ENCODE measurements around the gene ZCWPW1. TPM values are rescaled to one million over a fixed set of nuclear protein-coding genes. Genes with fewer than 3 reads are reported as not detected.

Gene ZCWPW1
- total and polyA plus RNA-seq, 2 experiments from 2014 or later = 2.2 to 3.3 TPM

DNA sequence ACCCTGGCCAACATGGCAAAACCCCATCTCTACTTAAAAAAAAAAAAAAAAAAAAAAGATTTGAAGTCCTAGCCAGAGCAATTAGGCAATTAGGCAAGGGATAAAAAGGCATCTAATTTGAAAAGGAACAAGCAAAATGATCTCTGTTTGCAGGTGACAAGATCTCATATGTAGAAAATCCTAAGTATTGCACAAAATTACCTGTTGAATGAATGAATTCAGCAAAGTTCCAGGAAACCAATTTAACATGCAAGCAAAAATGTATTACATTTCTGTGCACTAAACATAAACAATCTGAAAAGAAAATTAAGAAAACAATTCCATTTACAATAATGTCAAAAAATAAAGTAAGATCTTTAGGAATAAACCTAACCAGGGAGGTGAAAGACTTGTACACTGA is 65.4 kb downstream of the ZCWPW1 start:
- Histone ChIP-seq H3K9me3 (ENCODE audit: low read depth) (no peaks in the 10 kb centered on the region), H3K36me3 (replicated peaks; ENCODE audit: insufficient read depth, low read depth) (no peaks in the 10 kb centered on the region), H3K9me2 (replicated peaks; ENCODE audit: insufficient read depth) (no peaks in the 10 kb centered on the region), H4K20me1 (ENCODE audit: insufficient read depth, poor library complexity, severe bottlenecking) (no peaks in the 10 kb centered on the region), H3K27me3 (no peaks in the 10 kb centered on the region), H3K4me1 (ENCODE audit: insufficient read depth) (no peaks in the 10 kb centered on the region), H3K4me2 (no peak overlapping the region), H3K4me3 (no peak overlapping the region), H3K27ac (no peak overlapping the region), H2AFZ (no peak overlapping the region), H3K79me2 (no peaks in the 10 kb centered on the region)
- DNase-seq (ENCODE audit: low spot score) = no peak
- TF ChIP-seq, protein P1, sequence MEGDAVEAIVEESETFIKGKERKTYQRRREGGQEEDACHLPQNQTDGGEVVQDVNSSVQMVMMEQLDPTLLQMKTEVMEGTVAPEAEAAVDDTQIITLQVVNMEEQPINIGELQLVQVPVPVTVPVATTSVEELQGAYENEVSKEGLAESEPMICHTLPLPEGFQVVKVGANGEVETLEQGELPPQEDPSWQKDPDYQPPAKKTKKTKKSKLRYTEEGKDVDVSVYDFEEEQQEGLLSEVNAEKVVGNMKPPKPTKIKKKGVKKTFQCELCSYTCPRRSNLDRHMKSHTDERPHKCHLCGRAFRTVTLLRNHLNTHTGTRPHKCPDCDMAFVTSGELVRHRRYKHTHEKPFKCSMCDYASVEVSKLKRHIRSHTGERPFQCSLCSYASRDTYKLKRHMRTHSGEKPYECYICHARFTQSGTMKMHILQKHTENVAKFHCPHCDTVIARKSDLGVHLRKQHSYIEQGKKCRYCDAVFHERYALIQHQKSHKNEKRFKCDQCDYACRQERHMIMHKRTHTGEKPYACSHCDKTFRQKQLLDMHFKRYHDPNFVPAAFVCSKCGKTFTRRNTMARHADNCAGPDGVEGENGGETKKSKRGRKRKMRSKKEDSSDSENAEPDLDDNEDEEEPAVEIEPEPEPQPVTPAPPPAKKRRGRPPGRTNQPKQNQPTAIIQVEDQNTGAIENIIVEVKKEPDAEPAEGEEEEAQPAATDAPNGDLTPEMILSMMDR (IDR thresholded peaks at IDR 0.05; ENCODE audit: poor library complexity) = no peak
- TF ChIP-seq EZH2 (IDR thresholded peaks at IDR 0.05; ENCODE audit: borderline replicate concordance) (no peak), EZH2phosphoT487 (IDR thresholded peaks at IDR 0.05; ENCODE audit: low read depth, severe bottlenecking, unreplicated experiment) (no peak)

DNA sequence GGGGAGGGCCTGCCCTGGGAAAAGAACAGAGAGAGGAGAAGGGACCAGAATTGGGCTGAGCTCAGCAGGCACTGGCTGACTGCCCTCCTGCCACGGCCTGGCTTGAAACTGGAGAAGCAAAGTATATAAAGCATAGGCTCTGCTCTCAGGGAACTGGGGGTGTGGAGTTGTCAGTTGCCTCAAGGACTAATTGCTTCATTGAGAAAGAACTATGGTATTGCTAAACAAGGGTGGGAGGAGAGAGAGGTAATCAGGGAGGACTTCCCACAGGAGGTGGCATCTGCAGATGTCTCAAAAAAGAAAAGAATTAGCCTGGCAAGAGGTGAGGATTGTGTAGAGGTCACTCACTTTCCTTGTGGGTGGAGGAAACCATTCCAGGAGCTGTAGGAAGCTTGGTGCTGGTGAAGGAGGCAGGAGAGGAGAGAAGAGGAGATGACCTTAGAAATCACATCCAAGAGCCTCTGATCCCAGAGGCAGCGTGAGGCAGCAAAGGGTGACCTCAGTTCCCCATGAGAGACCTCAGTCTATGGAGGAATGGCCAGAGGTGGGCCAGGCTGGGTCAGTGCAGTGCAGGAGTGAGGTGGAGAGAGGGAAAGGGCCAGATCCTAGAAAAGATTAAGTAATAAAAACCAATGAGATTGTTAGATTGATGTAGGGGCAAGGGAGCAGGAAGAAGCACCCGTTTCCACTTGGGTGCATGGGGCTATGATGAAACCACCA is 68.2 kb downstream of the ZCWPW1 start:
- Histone ChIP-seq H2AFZ (no peak overlapping the region), H3K4me3 (no peak overlapping the region), H3K9me2 (replicated peaks; ENCODE audit: insufficient read depth) (no peaks in the 10 kb centered on the region), H4K20me1 (ENCODE audit: insufficient read depth, poor library complexity, severe bottlenecking) (no peaks in the 10 kb centered on the region), H3K27me3 (no peaks in the 10 kb centered on the region), H3K4me2 (no peak overlapping the region), H3K27ac (no peak overlapping the region), H3K79me2 (no peaks in the 10 kb centered on the region), H3K9me3 (ENCODE audit: low read depth) (no peaks in the 10 kb centered on the region), H3K4me1 (ENCODE audit: insufficient read depth) (no peaks in the 10 kb centered on the region), H3K36me3 (replicated peaks; ENCODE audit: insufficient read depth, low read depth) (no peaks in the 10 kb centered on the region)
- TF ChIP-seq EZH2phosphoT487 (IDR thresholded peaks at IDR 0.05; ENCODE audit: low read depth, severe bottlenecking, unreplicated experiment) = no peak
- TF ChIP-seq, protein P1 (IDR thresholded peaks at IDR 0.05; ENCODE audit: poor library complexity) = no peak
- no peak for TF ChIP-seq EZH2 (IDR thresholded peaks at IDR 0.05; ENCODE audit: borderline replicate concordance)
- DNase-seq (ENCODE audit: low spot score) = no peak
- WGBS (ENCODE audit: low lambda C conversion rate, missing lambda C conversion rate) = 96% methylated on average over 3 of the region's 3 CpGs

DNA sequence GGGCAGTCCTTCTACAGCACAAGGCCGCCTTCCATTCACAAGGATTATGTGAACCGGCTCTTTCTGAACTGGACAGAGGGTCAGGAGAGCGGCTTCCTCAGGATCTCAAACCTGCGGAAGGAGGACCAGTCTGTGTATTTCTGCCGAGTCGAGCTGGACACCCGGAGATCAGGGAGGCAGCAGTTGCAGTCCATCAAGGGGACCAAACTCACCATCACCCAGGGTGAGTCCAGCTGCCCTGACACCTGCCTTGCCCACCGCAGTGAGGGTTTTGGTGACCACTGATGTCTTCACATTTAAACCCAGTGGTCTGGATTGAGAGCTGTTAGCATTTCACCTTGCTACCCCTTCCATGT is 69.7 kb downstream of the ZCWPW1 start:
- TF ChIP-seq EZH2 (IDR thresholded peaks at IDR 0.05; ENCODE audit: borderline replicate concordance) = no peak
- DNase-seq (ENCODE audit: low spot score) = no peak
- H3K4me2 ChIP-seq = no peak overlapping the region
- H3K27me3 ChIP-seq = no peaks in the 10 kb centered on the region
- H3K79me2 ChIP-seq = no peaks in the 10 kb centered on the region
- no peaks in the 10 kb centered on the region for H3K36me3 ChIP-seq (replicated peaks; ENCODE audit: insufficient read depth, low read depth)
- no peaks in the 10 kb centered on the region for H4K20me1 ChIP-seq (ENCODE audit: insufficient read depth, poor library complexity, severe bottlenecking)
- H3K4me1 ChIP-seq (ENCODE audit: insufficient read depth) = no peaks in the 10 kb centered on the region
- 98% methylated on average over 8 of the region's 8 CpGs for WGBS (ENCODE audit: low lambda C conversion rate, missing lambda C conversion rate)
- no peak overlapping the region for H2AFZ ChIP-seq
- H3K27ac ChIP-seq = no peak overlapping the region
- H3K9me2 ChIP-seq (replicated peaks; ENCODE audit: insufficient read depth) = no peaks in the 10 kb centered on the region
- H3K4me3 ChIP-seq = no peak overlapping the region
- no peaks in the 10 kb centered on the region for H3K9me3 ChIP-seq (ENCODE audit: low read depth)

DNA sequence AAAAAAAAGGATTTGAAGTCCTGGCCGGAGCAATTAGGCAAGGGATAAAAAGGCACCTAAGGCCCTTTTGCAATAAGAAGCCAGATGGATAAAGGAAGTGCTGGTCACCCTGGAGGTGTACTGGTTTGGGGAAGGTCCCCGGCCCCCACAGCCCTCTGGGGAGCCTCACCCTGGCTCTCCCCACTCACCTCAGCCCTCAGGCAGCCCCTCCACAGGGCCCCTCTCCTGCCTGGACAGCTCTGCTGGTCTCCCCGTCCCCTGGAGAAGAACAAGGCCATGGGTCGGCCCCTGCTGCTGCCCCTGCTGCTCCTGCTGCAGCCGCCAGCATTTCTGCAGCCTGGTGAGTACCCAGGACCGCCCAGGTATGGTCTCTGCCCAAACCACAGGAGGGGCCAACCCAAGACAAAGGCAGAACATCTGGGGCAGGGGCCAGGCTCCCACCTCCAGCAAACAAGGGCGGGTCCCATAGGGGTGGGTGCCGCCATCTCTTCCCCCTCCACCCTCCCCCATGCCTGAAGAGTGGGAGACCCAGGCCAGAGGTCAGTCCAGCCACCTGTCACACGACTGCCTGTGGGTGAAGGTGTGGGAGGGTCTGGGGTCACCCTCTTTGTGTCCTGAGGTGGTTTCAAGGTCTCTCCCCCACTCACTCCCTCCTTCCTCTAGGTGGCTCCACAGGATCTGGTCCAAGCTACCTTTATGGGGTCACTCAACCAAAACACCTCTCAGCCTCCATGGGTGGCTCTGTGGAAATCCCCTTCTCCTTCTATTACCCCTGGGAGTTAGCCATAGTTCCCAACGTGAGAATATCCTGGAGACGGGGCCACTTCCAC is 70.3 kb downstream of the ZCWPW1 start, which contains the start of gene PILRB:
Gene PILRB, plus strand, starts transcription at position 91 of the 830 bp plus-strand sequence. Its CDS starts 186 bp downstream, at position 277.
- no peak within 1 kb of the TSS for H2AFZ ChIP-seq
- H3K36me3 ChIP-seq (replicated peaks; ENCODE audit: insufficient read depth, low read depth) = no peaks in the 10 kb centered on the region
- no peaks in the 10 kb centered on the region for H3K27me3 ChIP-seq
- no peaks in the 10 kb centered on the region for H3K4me1 ChIP-seq (ENCODE audit: insufficient read depth)
- no peaks in the 10 kb centered on the region for H3K9me2 ChIP-seq (replicated peaks; ENCODE audit: insufficient read depth)
- TF ChIP-seq EZH2 (IDR thresholded peaks at IDR 0.05; ENCODE audit: borderline replicate concordance) (no peak), EZH2phosphoT487 (IDR thresholded peaks at IDR 0.05; ENCODE audit: low read depth, severe bottlenecking, unreplicated experiment) (no peak)
- TF ChIP-seq, protein P1 (IDR thresholded peaks at IDR 0.05; ENCODE audit: poor library complexity) = no peak
- no peaks in the 10 kb centered on the region for H3K9me3 ChIP-seq (ENCODE audit: low read depth)
- no peak within 1 kb of the TSS for H3K27ac ChIP-seq
- H3K4me3 ChIP-seq = no peak within 1 kb of the TSS
- no peak for DNase-seq (ENCODE audit: low spot score)
- H4K20me1 ChIP-seq (ENCODE audit: insufficient read depth, poor library complexity, severe bottlenecking) = no peaks in the 10 kb centered on the region
- H3K4me2 ChIP-seq = no peak within 1 kb of the TSS
- 86% methylated on average over 10 of the region's 11 CpGs for WGBS (ENCODE audit: low lambda C conversion rate, missing lambda C conversion rate)
- no peaks in the 10 kb centered on the region for H3K79me2 ChIP-seq
